Stimulated activated CD8-positive, alpha-beta memory T cell treated with anti-CD3 and anti-CD28 coated beads, Interleukin-4, amount 100 ng/mL, for 48 hours (primary cell): ENCODE measurements around the gene F3.
"Not testable (repeated sequence)": the region's sequence is repeated elsewhere in the genome, so short reads cannot be mapped to it uniquely, and the experiment has no call there.

Experiments
- DNase-seq: peaks from one replicate; pipeline ENCODE4 v3.0.0-alpha.2; 2020

F3 gene

GRCh38 chr1:94541246-94542087 lies at the start of gene F3:
TSS of gene F3 (minus strand) at chr1:94541759. CDS start at chr1:94541636, 123 bp downstream.
- peak; percentile 88 for DNase-seq

GRCh38 chr1:94590203-94591137 lies 48.9 kb upstream of the F3 start:
- no peak for DNase-seq

GRCh38 chr1:94589728-94590127 lies 48.2 kb upstream of the F3 start:
- no peak for DNase-seq

GRCh38 chr1:94582565-94582964 lies 41.0 kb upstream of the F3 start:
- no peak for DNase-seq

GRCh38 chr1:94580367-94581115 lies 39.0 kb upstream of the F3 start:
- no peak for DNase-seq

- no peak for DNase-seq
Observed at GRCh38 chr1:94579876-94580294, 38.3 kb upstream of the F3 start.

GRCh38 chr1:94578856-94579255 lies 37.3 kb upstream of the F3 start:
- no peak for DNase-seq

- DNase-seq: not testable (repeated sequence)
Observed at GRCh38 chr1:94573917-94574316, 32.4 kb upstream of the F3 start.

GRCh38 chr1:94572780-94573179 lies 31.2 kb upstream of the F3 start:
- DNase-seq: no peak

GRCh38 chr1:94570965-94571364 lies 29.4 kb upstream of the F3 start:
- not testable (repeated sequence) for DNase-seq

GRCh38 chr1:94568806-94569205 lies 27.2 kb upstream of the F3 start:
- not testable (repeated sequence) for DNase-seq

GRCh38 chr1:94567975-94568607 lies 26.5 kb upstream of the F3 start:
- DNase-seq: not testable (repeated sequence)

GRCh38 chr1:94566436-94566835 lies 24.9 kb upstream of the F3 start:
- DNase-seq: not testable (repeated sequence)

GRCh38 chr1:94565901-94566300 lies 24.3 kb upstream of the F3 start:
- no peak for DNase-seq

- DNase-seq: no peak
Observed at GRCh38 chr1:94562519-94563260, 21.1 kb upstream of the F3 start.

GRCh38 chr1:94560333-94560732 lies 18.8 kb upstream of the F3 start:
- no peak for DNase-seq

- no peak for DNase-seq
Observed at GRCh38 chr1:94559921-94560320, 18.4 kb upstream of the F3 start.

GRCh38 chr1:94555091-94555490 lies 13.5 kb upstream of the F3 start:
- no peak for DNase-seq

- no peak for DNase-seq
Observed at GRCh38 chr1:94554580-94554979, 13.0 kb upstream of the F3 start.

- DNase-seq: no peak
Observed at GRCh38 chr1:94553931-94554330, 12.4 kb upstream of the F3 start.

- no peak for DNase-seq
Observed at GRCh38 chr1:94553323-94553730, 11.8 kb upstream of the F3 start.
